OCI-LY1 (cell line): ENCODE data around the gene UGCG.
"Not testable (repeated sequence)": the region's sequence is repeated elsewhere in the genome, so short reads cannot be mapped to it uniquely, and the experiment has no call there.

Source experiments
- H2AFZ ChIP-seq: fragments of 200-600 bp; sonication (generic), shearing (Covaris generic); 2 replicates; pipeline ENCODE4 v1.6.0; 2014; ENCODE audit warnings: antibody characterized with exemption, mild to moderate bottlenecking, low read length
- H3F3A ChIP-seq: fragments of 200-600 bp; sonication (generic), shearing (Covaris generic); 2 replicates; pipeline ENCODE4 v1.6.0; 2014; ENCODE audit warnings: mild to moderate bottlenecking, antibody characterized with exemption, low read length, moderate library complexity; ENCODE audit not compliant: insufficient read depth
- H3K27ac ChIP-seq: fragments of 200-600 bp; sonication (generic); 2 replicates; pipeline ENCODE4 v1.5.1; 2014; ENCODE audit warnings: low read length, mixed run types, mild to moderate bottlenecking, low read depth; ENCODE audit not compliant: poor library complexity, severe bottlenecking
- H3K27me3 ChIP-seq: fragments of 200-600 bp; sonication (generic); 2 replicates; pipeline ENCODE4 v1.6.0; 2014; ENCODE audit warnings: antibody characterized with exemption, mild to moderate bottlenecking, low read length, moderate library complexity; ENCODE audit not compliant: insufficient read depth
- H3K36me3 ChIP-seq: fragments of 200-600 bp; sonication (generic); 2 replicates; pipeline ENCODE4 v1.6.1; 2014; ENCODE audit warnings: mild to moderate bottlenecking, antibody characterized with exemption, low read length, moderate library complexity, mixed read lengths; ENCODE audit not compliant: insufficient read depth
- H3K4me1 ChIP-seq: fragments of 200-600 bp; sonication (generic); 2 replicates; pipeline ENCODE4 v1.5.1; 2014; ENCODE audit warnings: mild to moderate bottlenecking, low read length, moderate library complexity; ENCODE audit not compliant: insufficient read depth, severe bottlenecking
- H3K4me2 ChIP-seq: fragments of 200-600 bp; sonication (generic), shearing (Covaris generic); 2 replicates; pipeline ENCODE4 v1.6.1; 2014; ENCODE audit warnings: low read length
- H3K4me3 ChIP-seq: fragments of 200-600 bp; sonication (generic); 2 replicates; pipeline ENCODE4 v1.5.1; 2014; ENCODE audit warnings: low read length, low read depth, mild to moderate bottlenecking, mixed read lengths; ENCODE audit not compliant: poor library complexity, severe bottlenecking
- H3K79me2 ChIP-seq: fragments of 200-600 bp; shearing (Covaris generic); 2 replicates; pipeline ENCODE4 v1.6.1; 2016; ENCODE audit warnings: mixed run types, low read length, mixed read lengths; ENCODE audit not compliant: insufficient read depth
- H3K9ac ChIP-seq: fragments of 200-600 bp; sonication (generic), shearing (Covaris generic); 2 replicates; pipeline ENCODE4 v1.6.1; 2014; ENCODE audit warnings: mild to moderate bottlenecking, low read length, mixed read lengths
- H3K9me2 ChIP-seq: fragments of 200-600 bp; sonication (generic), shearing (Covaris generic); 2 replicates; pipeline ENCODE4 v1.6.1; 2014; ENCODE audit warnings: low read depth, mild to moderate bottlenecking, low read length, mixed read lengths
- H3K9me3 ChIP-seq: fragments of 200-600 bp; shearing (Covaris generic); 2 replicates; pipeline ENCODE4 v1.6.1; 2014; ENCODE audit warnings: low read length, mixed read lengths
- H4K20me1 ChIP-seq: fragments of 200-600 bp; sonication (generic), shearing (Covaris generic); 2 replicates; pipeline ENCODE4 v1.6.0; 2016; ENCODE audit warnings: mild to moderate bottlenecking, low read length; ENCODE audit not compliant: insufficient read depth
- EZH2 ChIP-seq: fragments of 200-600 bp; sonication (generic), shearing (Covaris generic); IDR thresholded peaks from 2 replicates; pipeline ENCODE4 v1.8.0; 2017; ENCODE audit warnings: borderline replicate concordance, mixed run types, mild to moderate bottlenecking, antibody characterized with exemption, low read length, moderate library complexity, mixed read lengths
- TF ChIP-seq, protein P1 (sequence below): fragments of 200-600 bp; sonication (generic), shearing (Covaris generic); IDR thresholded peaks from 2 replicates; pipeline ENCODE4 v1.5.1; 2017; ENCODE audit warnings: mild to moderate bottlenecking, antibody characterized with exemption, low read length, moderate library complexity, mixed read lengths

UGCG gene

DNA sequence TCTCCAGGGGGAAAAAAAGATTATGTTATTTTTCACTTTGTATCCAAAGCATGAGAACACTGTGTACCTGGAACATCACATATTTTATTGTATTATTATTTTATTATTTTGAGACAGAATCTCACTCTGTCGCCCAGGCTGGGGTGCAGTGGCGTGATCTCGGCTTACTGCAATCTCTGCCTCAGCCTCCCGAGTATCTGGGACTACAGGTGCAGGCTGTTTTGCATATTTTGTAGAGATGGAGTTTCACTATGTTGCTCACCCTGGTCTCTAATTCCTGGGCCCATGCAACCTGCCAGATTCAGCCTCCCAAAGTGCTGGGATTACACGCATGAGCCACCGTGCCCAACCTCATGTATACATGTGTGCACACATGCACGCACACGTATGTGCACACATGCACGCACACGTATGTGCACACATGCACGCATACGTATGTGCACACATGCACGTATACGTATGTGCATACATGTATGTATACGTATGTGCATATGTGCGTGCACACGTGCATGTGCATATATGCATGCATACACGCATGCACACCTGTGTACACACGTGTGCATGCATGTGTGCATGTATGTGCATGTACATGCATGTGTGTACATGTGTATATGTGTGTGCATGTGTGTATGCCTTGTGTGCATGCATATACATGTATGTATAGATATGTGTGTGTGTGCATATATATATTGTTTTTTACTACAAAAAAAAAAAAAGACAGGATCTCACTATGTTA, 9.5 kb upstream of the UGCG start:
- Histone ChIP-seq H3K9me2 (no peaks in the 10 kb centered on the region), H2AFZ (no peak overlapping the region), H3K4me2 (no peak overlapping the region; the same call in 1 of the 2 replicates), H4K20me1 (no peaks in the 10 kb centered on the region), H3K9ac (no peak overlapping the region), H3K4me3 (no peak overlapping the region), H3K36me3 (no peaks in the 10 kb centered on the region), H3F3A (no peaks in the 10 kb centered on the region), H3K4me1 (peaks cover 22% of the 10 kb centered on the region), H3K27ac (no peak overlapping the region), H3K79me2 (no peaks in the 10 kb centered on the region), H3K27me3 (no peaks in the 10 kb centered on the region), H3K9me3 (no peaks in the 10 kb centered on the region)
- no peak for TF ChIP-seq EZH2
- TF ChIP-seq, protein P1, sequence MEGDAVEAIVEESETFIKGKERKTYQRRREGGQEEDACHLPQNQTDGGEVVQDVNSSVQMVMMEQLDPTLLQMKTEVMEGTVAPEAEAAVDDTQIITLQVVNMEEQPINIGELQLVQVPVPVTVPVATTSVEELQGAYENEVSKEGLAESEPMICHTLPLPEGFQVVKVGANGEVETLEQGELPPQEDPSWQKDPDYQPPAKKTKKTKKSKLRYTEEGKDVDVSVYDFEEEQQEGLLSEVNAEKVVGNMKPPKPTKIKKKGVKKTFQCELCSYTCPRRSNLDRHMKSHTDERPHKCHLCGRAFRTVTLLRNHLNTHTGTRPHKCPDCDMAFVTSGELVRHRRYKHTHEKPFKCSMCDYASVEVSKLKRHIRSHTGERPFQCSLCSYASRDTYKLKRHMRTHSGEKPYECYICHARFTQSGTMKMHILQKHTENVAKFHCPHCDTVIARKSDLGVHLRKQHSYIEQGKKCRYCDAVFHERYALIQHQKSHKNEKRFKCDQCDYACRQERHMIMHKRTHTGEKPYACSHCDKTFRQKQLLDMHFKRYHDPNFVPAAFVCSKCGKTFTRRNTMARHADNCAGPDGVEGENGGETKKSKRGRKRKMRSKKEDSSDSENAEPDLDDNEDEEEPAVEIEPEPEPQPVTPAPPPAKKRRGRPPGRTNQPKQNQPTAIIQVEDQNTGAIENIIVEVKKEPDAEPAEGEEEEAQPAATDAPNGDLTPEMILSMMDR = no peak

DNA sequence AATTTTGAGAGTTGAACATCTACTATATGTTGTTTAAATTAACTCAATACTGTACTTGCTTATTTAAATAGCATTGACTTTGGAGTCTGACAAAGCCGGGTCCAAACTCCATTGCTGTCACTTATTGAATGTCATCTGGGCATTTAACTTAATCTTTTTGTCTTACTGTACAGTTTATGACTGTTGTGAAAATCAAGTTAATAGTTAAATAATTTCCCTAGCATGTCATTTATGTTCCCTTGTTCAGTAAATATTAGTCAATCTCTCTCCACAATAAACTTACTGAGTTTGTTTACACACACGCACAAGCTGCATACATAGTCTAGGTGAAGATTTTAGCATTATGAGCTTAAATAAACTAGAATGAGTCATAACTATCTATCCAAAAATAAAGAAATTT, 6.3 kb upstream of the UGCG start:
- TF ChIP-seq, protein P1 = no peak
- TF ChIP-seq EZH2 = no peak
- peaks cover 4% of the 10 kb centered on the region; the same call in 1 of the 2 replicates for H3F3A ChIP-seq
- no peaks in the 10 kb centered on the region for H3K27me3 ChIP-seq
- H3K27ac ChIP-seq = no peak overlapping the region
- no peak overlapping the region for H3K9ac ChIP-seq
- no peaks in the 10 kb centered on the region for H3K36me3 ChIP-seq
- H3K9me3 ChIP-seq = no peaks in the 10 kb centered on the region
- no peaks in the 10 kb centered on the region for H4K20me1 ChIP-seq
- peaks cover 30% of the 10 kb centered on the region for H3K4me1 ChIP-seq
- no peaks in the 10 kb centered on the region for H3K9me2 ChIP-seq
- H3K79me2 ChIP-seq = no peaks in the 10 kb centered on the region
- no peak overlapping the region for H3K4me2 ChIP-seq
- no peak overlapping the region for H3K4me3 ChIP-seq
- no peak overlapping the region for H2AFZ ChIP-seq

DNA sequence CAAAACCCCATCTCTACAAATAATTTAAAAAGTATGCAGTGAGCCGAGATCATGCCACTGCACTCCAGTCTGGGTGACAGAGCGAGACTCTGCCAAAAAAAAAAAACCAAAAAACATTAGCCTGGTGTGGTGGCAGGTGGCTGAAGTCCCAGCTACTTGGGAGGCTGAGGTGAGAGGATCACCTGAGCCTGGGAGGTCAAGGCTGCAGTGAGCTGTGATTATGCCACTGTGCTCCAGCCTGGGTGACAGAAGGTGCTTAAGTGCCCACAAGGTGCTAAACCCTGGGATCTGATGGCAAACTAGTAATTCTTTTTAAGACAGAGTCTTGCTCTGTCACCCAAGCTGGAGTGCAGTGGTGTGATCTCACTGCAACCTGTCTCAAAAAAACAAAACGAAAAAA, 5.7 kb upstream of the UGCG start:
- H3K4me2 ChIP-seq, H3K9me2 ChIP-seq, H3K9me3 ChIP-seq, H3K36me3 ChIP-seq, H3K79me2 ChIP-seq, H3K4me3 ChIP-seq, H3K27me3 ChIP-seq, H3K9ac ChIP-seq, H4K20me1 ChIP-seq, H2AFZ ChIP-seq, H3F3A ChIP-seq: not testable (repeated sequence)
- Histone ChIP-seq H3K27ac (peak overlapping the region; percentile 76), H3K4me1 (peaks cover 35% of the 10 kb centered on the region)
